PFSK-1 (cell line): ENCODE measurements around the gene GSG1L.

Source experiments
- FOXP2 ChIP-seq: optimal IDR thresholded peaks from 2 replicates; pipeline ENCODE3; 2011; ENCODE audit warnings: borderline replicate concordance, control low read depth, inconsistent platforms; ENCODE audit not compliant: insufficient read depth; ENCODE audit errors: extremely low read length, extremely low read depth
- POLR2AphosphoS5 ChIP-seq: IDR thresholded peaks from 2 replicates; pipeline ENCODE4 v1.6.1; 2012; ENCODE audit warnings: low read depth, mild to moderate bottlenecking, control low read depth, low read length, moderate library complexity
- SIN3A ChIP-seq: IDR thresholded peaks from 2 replicates; pipeline ENCODE4 v1.6.1; 2012; ENCODE audit warnings: mild to moderate bottlenecking, low read length, moderate library complexity, borderline replicate concordance; ENCODE audit not compliant: insufficient read depth
- TAF1 ChIP-seq: IDR thresholded peaks from 2 replicates; pipeline ENCODE4 v1.6.1; 2012; ENCODE audit warnings: low read length, control low read depth, borderline replicate concordance; ENCODE audit not compliant: insufficient read depth
- TF ChIP-seq, protein P1 (sequence below), 2 experiments: IDR thresholded peaks; 2 replicates each; pipeline versions ENCODE4 v1.6.1 to v1.8.0; 2011 to 2012; ENCODE audit warnings: low read depth in 2 of 2, low read length in 2 of 2, control low read depth in 1 of 2, inconsistent platforms in 1 of 2, mild to moderate bottlenecking in 1 of 2, moderate library complexity in 1 of 2; ENCODE audit not compliant: insufficient read depth in 1 of 2

The GSG1L gene

GRCh38 chr16:27966756-27967155 lies 96.8 kb downstream of the GSG1L start:
- no peak for TF ChIP-seq POLR2AphosphoS5
- TF ChIP-seq FOXP2: no peak
- no peak for TF ChIP-seq TAF1
- no peak for TF ChIP-seq SIN3A
- TF ChIP-seq, protein P1, sequence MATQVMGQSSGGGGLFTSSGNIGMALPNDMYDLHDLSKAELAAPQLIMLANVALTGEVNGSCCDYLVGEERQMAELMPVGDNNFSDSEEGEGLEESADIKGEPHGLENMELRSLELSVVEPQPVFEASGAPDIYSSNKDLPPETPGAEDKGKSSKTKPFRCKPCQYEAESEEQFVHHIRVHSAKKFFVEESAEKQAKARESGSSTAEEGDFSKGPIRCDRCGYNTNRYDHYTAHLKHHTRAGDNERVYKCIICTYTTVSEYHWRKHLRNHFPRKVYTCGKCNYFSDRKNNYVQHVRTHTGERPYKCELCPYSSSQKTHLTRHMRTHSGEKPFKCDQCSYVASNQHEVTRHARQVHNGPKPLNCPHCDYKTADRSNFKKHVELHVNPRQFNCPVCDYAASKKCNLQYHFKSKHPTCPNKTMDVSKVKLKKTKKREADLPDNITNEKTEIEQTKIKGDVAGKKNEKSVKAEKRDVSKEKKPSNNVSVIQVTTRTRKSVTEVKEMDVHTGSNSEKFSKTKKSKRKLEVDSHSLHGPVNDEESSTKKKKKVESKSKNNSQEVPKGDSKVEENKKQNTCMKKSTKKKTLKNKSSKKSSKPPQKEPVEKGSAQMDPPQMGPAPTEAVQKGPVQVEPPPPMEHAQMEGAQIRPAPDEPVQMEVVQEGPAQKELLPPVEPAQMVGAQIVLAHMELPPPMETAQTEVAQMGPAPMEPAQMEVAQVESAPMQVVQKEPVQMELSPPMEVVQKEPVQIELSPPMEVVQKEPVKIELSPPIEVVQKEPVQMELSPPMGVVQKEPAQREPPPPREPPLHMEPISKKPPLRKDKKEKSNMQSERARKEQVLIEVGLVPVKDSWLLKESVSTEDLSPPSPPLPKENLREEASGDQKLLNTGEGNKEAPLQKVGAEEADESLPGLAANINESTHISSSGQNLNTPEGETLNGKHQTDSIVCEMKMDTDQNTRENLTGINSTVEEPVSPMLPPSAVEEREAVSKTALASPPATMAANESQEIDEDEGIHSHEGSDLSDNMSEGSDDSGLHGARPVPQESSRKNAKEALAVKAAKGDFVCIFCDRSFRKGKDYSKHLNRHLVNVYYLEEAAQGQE (IDR thresholded peaks at IDR 0.05; ENCODE audit: insufficient read depth in 1 of 2, low read depth in 2 of 2, low read length in 2 of 2): no peak

DNA sequence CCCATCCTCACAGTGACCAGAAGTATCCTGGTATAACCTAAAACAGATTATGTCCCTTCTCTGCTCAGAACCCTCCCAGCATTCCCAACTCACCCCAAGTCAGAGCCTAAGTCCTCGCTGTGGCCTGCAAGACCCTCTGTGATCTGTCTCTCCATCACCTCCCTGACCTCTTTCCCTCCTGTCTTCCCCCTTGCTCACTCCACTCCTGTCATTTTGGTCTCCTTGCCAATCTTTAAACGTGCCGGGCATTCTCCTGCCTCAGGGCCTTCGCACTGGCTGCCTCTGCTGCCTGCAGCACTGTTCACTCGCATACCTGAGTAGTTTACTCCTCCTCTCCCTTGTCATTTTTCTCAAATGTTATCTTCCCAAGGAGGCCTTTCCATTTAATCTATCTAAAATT lies 97.7 kb downstream of the GSG1L start:
- no peak for TF ChIP-seq TAF1
- TF ChIP-seq SIN3A: no peak
- TF ChIP-seq POLR2AphosphoS5: no peak
- TF ChIP-seq FOXP2: no peak
- TF ChIP-seq, protein P1 (IDR thresholded peaks at IDR 0.05; ENCODE audit: insufficient read depth in 1 of 2, low read depth in 2 of 2, low read length in 2 of 2): no peak

DNA sequence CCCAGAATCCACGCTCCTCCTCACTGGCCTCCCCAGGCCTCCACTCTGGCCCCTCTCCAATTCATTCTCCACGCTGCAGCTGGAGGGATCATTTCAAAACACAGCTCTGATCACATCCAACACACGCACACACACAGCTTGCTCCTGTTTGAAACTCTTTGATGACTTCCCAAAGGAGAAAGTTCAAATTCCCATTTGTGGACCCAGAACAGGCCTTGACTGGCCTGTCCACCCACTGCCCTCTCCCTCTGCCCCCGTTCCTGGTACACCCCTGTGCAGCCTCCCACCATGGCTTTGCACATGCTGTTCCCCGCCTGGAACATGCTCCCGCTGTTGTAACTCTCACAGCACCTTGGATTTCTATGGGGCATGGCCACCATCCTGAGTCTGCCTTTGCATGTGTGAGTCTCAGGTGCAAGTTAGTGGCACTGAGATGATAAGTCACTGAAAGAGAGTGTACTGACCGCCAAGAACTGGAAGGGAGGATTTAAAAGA lies 100.0 kb downstream of the GSG1L start:
- TF ChIP-seq POLR2AphosphoS5: no peak
- no peak for TF ChIP-seq FOXP2
- TF ChIP-seq TAF1: no peak
- TF ChIP-seq, protein P1 (IDR thresholded peaks at IDR 0.05; ENCODE audit: insufficient read depth in 1 of 2, low read depth in 2 of 2, low read length in 2 of 2): no peak
- no peak for TF ChIP-seq SIN3A

GRCh38 chr16:27962197-27962596 lies 101.3 kb downstream of the GSG1L start:
- TF ChIP-seq POLR2AphosphoS5 (no peak), TAF1 (no peak), FOXP2 (no peak), SIN3A (no peak)
- TF ChIP-seq, protein P1 (IDR thresholded peaks at IDR 0.05; ENCODE audit: insufficient read depth in 1 of 2, low read depth in 2 of 2, low read length in 2 of 2): no peak

DNA sequence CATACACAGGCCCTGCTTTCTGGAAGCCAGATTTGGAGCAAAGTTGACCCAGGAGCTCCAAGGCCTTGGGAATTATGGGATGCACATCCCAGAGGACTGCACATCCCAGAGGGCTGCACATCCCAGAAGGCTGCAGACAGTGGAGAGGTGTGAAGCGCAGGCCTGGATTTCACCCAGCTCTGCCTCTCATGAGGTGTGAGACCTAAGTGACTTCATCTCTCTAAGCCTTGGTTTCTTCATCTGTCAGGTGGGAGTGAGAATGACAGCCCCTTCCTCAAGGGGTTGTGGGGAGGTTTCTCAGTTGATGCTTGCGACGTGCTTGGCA lies 102.3 kb downstream of the GSG1L start:
- TF ChIP-seq SIN3A (no peak), FOXP2 (no peak), TAF1 (no peak), POLR2AphosphoS5 (no peak)
- TF ChIP-seq, protein P1 (IDR thresholded peaks at IDR 0.05; ENCODE audit: insufficient read depth in 1 of 2, low read depth in 2 of 2, low read length in 2 of 2): no peak
